Measurements from ENCODE around the gene TMEM38A.

The TMEM38A gene

DNA sequence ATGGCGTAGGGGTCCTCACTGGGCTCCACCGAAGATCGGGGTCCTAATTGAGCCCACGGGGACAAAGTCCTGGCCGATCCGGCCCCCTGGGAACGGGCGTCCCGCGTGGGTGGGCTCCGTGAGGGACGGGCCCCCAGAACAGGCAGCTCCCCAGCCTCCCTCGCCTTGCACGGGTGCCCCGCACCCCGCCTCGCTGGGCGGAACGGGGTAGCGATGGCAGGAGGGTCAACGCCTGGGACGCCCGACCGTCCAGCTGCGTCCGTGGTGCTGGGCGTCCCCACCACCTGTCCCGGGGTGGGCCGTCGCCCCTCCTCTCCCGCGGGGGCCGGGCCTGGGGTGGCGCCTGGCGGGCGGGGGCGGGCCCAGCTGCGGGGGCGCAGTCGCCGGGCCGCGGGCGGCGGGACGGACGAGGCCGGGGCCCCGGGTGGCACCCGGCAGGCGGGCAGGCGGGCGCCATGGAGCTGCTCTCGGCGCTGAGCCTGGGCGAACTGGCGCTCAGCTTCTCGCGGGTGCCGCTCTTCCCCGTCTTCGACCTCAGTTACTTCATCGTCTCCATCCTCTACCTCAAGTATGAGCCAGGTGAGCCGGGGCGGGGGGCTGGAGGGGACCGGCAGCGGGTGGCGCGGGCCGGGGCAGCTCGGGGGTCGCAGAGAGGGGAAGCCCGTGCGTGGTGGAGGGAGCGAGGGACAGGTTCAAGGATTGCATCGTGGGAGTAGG is at the start of gene TMEM38A:
Gene TMEM38A, plus strand, starts transcription at position 377 of the 717 bp plus-strand sequence. Its CDS starts 79 bp downstream, at position 456.
- DNase-seq, result peak in 38 of 56 donors; percentile 5 to 56 (median 30)

GRCh38 chr19:16612636-16613035 is 48.3 kb upstream of the TMEM38A start:
- no peak for DNase-seq

GRCh38 chr19:16613841-16614240 is 47.1 kb upstream of the TMEM38A start:
- DNase-seq, result no peak

- DNase-seq, result no peak
Measured at GRCh38 chr19:16614941-16615340, 46.0 kb upstream of the TMEM38A start.

GRCh38 chr19:16615808-16616207 is 45.1 kb upstream of the TMEM38A start:
- no peak for DNase-seq

DNA sequence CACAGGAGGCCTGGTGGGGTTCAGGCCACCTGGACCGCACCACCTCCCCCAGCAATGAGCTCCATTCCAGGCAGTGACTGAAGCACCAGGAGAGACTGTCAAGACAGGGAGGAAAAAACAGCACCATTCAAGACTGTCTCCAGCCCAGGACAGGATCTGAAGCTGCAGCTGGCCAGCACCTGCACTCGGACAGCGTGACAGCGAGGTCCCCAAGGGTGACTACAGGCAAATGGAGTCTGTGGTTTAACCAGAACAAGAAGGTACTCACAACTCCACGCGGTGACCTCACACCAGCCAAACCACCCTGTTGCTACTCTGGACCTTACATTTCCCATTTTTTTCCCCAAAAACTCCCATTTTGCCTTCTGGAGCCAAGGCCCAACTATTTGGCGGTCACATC is 42.7 kb upstream of the TMEM38A start:
- DNase-seq, result no peak

DNA sequence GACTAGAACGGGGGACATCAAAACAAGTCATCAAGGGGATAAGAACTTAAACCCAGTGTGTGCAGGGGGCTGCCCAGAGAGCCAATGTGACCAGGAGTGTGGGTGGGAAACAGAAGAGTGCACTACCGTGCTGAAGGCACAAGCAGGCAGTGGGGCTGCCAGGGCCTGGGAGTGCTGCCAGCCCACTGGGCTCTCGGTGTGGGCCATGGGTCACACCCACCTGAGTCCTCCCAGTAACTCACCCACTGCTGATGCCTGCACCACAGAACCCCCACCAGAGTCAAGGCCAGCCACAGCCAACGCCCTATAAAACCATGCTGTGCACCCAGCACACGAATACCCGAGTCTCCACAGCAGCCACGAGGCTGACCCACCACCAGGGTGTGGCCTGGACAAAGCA is 41.5 kb upstream of the TMEM38A start:
- DNase-seq, result peak in 4 of 56 donors; percentile 6 to 22 (median 10)

DNA sequence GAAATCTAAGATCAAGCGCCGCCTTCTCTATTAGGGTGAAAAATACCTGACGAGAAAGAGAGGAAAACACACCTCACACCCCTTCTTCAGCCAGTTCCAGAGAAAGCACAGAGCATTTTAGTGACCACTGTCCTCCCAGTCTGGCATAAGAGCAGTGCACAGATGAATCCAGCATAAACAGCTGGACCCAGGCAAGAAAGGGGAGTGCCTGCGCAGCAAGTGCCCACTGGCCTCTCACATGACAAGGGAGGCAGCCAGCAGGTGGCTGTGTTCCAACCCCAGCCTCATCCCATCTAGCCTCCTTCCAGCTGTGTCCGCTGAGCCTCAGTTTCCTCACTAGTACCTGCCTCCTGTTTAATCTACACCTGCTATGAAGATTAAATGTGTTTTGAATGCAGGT is 40.9 kb upstream of the TMEM38A start:
- peak in 3 of 56 donors; percentile 2 to 23 (median 20) for DNase-seq

DNA sequence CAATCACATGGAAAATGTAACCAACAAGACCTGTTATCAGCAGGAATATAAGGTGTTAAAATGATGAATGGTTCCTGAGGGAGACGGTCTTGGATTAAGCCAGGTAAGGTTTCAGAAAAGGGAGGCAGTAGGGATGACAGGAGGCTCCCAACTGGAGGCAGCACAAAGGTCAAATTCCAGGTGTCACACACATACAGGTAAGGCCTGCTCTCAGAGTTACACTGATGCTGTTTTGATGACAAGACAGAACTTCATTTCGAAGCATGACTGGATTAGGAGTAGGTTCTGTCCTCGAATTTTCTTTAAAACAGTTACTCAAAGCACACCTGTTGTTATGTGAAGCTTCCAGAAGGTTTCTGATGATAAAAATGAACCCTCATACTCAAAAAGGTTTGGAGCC is 40.4 kb upstream of the TMEM38A start:
- no peak for DNase-seq

GRCh38 chr19:16621165-16621800 is 39.7 kb upstream of the TMEM38A start:
- no peak for DNase-seq

- no peak for DNase-seq
Measured at GRCh38 chr19:16623066-16623465, 37.9 kb upstream of the TMEM38A start.

GRCh38 chr19:16623576-16623975 is 37.4 kb upstream of the TMEM38A start:
- no peak for DNase-seq

DNA sequence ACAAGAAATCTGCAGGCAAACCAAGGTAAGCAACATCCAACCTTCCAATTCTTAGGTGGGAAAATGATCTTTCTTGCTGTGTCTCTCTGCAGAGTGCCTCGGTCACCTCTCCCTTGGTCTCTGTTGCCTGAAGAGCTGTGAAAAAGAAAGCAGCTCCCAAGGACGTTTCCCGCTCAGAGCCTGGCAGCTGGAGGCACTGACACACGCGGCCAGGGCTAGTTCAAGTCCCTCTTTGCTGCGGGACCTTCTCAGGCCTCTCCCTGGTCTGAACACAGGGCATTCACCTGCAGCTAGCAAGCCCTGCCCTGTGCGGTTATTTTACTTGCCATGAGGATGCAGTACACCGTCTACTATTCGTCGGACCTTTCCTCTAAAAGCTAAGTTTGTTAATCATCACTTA is 36.7 kb upstream of the TMEM38A start:
- no peak for DNase-seq

DNA sequence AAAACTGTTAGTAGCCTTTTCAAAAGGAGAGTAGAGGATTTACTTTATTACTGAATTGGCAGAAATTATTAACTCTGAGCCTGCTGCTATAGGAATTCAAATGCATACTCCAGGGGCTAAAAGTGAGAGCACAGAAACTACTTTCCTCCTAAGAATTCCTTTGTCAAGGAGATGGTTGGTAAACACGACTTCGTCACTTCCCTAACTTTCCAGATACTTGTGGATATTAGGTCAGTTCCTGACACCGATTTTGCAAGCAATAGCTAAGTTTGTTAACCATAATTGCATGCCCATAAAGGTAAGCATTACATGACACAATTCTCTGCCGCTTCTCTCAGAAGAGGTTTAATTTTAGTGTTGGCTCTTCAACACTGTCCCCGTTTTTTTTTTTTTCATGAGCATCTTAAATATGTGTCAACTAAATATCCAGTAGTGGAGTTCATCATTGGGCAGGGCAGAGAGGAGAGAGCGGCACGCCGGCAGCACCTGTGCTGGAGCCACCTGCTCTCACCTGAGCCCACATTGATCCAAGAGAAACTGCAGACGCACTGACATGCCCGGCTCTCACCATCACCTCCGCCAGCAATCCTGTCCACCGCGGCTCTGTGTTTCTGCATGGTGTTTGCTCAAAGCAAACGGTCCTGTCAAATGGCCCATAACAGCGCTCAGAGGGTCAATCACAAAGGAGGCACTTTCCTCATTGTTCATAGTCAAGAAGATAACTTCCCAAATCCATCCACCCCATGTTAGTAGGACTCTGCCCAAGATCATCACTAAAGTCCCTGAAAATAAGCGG is 35.6 kb upstream of the TMEM38A start:
- no peak for DNase-seq

DNA sequence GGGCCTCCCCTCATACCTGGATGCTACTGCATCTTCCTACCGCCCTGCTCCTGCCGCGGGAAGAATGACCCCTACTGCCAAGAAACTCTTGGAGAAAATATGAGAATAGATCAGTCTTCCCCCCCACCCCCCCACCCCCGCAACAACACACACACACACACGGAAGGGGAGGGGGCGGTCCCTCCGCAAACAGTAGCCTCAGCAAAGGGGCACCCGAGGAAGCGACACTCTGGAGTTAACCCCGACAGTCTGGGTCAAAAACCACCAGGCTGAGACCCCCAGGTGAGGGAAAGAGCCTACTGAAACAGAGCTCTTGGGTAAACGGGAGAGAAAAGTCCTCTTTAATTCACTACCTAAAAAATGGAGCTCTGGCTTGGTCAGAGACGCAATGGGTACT is 34.1 kb upstream of the TMEM38A start:
- DNase-seq, result no peak

DNA sequence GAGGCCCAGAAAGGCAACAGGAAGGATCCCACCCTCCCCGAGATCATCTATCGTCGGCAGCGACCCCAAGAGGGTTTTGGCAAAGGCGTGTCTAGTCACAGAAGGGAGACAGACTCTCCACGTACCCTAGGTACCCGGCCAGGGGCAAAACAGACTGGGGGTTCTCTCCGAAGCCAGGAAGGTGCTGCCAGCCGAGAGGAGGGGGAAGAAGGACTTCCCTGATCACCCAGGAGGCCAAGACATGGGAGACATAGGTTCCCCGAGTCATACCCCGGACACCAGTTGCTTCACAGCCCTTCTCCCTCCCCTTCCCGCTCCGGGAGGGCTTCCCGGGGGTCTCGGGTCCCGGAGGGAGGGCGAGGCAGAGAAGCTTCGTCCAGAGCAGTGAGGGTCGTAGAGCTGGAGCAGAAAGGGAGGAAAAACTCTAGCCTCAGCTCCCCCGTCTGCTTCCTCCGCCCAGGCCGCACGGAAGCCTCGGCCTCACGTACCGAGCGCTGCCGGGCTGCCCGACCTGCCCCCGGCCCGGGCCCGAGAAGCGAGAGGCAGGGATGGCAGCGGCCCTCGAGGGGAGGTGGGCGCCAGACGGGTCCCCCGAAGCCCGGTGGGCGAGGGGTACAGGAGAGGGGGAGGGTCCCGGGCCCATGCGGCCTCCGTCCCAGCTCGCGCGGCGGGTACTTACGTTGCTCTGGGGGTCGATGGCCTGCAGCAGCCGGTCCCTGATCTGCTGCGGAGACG is 33.6 kb upstream of the TMEM38A start:
- peak in 1 of 56 donors; percentile 2 for DNase-seq

DNA sequence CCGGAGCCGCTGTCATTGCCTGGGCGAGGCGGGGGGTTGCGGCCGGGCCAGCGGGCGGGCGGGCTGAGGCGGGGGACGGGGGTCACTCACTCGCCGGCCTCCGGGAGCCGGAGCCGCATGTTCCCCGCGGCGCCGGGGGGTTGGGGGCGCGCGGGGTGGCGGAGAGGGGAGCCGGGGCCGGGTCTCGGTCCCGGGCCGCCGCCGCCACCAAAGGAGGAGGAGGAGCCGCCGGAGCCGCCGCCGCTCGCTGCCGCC is 33.1 kb upstream of the TMEM38A start:
- DNase-seq, result peak in 1 of 56 donors; percentile 40

DNA sequence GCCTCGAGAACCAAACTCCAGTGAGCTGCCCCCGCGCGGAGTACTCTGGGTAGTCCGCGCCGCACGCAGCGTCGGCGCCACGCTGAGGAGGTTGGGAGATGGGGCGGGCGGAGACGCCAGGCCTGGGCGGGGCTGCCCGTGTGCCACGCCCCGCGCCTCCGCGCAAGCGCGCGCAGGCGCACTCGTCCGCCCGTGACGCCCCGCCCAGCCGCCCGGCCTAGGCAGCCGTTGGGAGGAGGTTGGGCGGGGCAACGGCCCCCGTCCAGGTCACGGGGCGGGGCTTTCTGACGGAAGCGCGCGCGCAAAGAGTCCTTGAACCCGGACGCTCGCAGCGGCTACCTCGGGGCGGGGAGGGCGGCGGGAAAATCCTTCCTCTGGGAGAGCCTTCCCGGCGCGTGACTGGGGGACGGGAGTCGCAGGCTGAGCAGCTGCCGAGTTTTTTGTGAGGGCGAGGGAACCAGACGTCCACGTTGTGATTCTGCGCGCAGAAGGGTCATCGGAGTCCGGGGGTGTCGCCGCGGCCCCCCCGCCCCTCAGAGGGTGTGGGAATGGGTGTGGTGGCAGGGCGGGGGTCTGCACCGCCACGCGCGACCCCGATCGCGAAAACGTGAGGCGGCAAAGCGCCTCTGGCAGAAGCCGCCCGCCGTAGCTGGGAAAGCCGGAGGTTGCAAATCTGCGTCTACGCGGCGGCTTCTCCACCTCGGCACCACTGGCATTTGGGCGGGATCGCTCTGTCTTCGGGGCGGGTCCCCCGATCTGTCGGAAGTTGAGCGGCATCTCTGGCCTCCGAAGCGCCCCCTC is 32.6 kb upstream of the TMEM38A start, which contains the start of gene MED26:
Gene MED26, minus strand, starts transcription at position 22 of the 801 bp plus-strand sequence. CDS start 261 bp downstream, outside the sequence.
- peak; percentile 62 to 99 (median 93) for DNase-seq

DNA sequence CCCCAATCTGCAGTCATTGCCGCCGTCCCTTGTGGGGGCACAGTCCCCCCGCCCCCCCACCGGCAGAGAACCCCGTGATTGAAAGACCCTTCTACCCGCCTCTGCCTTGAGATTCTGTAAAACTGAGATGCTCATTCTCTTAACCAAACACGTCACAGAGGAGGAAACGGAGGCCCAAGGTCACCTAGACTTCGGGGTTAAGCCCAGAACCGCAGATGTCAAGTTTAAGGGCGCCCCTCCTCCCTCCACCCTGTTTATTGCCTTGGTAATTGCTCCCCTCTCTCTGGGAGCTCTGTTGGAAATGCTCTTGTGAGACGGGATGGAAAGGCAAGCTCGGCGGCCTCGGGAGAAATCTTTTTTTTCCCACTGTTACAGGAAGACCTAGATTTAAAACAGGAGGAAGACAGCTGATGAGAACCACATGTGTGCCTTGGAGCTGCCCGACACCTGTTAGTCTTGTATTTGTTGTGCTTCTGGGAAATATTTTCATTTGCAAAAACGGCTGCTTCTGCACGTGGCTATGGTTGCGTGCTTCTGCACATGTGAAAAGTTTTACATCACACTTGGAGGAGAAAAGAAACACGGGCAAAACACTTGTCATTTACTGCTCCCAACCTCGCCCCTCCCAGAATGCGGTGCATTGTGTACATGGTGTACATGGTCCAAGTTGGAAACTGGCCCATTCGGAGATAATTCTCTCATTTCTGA is 31.8 kb upstream of the TMEM38A start:
- DNase-seq, result peak in 3 of 56 donors; percentile 32 to 49 (median 45)

DNA sequence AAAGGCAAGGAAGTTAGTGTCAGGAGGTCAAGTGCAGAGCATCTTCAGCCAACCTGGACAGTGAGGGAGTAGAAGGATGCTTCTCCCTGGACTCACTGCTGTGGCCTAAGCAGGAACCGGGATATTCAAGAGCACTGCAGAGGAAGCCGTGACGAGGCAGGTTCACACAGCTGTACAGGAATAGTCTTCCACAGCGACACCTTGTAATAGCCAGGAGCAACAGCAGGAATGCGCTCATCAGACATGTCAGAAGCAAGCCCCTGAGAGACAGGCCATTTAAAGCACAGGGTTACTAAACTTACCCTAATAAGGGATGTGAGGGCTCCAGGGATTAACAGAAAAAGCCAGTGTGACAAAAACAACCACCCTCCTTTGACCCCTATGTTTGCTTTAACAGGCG is 29.5 kb upstream of the TMEM38A start:
- DNase-seq, result no peak
